K562 (cell line): ENCODE measurements around the gene ILF3. TPM values are rescaled to one million over a fixed set of nuclear protein-coding genes. Genes with fewer than 3 reads are reported as not detected.

Experiments
- BRD4 ChIP-seq: fragments of 200-600 bp; sonication (generic); IDR thresholded peaks from 2 replicates; pipeline ENCODE4 v1.6.1; 2017; ENCODE audit warnings: inconsistent platforms
- CBX5 ChIP-seq: IDR thresholded peaks from 2 replicates; pipeline ENCODE4 v1.6.1; 2014; ENCODE audit warnings: low read depth, borderline replicate concordance
- HDAC2 ChIP-seq: fragments of 450-650 bp; IDR thresholded peaks from 2 replicates; pipeline ENCODE4 v1.6.1; 2016; ENCODE audit warnings: mild to moderate bottlenecking
- KHSRP ChIP-seq: fragments of 450-650 bp; IDR thresholded peaks from 2 replicates; pipeline ENCODE4 v1.6.1; 2017
- MAFK ChIP-seq: IDR thresholded peaks from 2 replicates; pipeline ENCODE4 v1.6.1; 2011; ENCODE audit warnings: low read length, improper control_type of control experiment
- MBD2 ChIP-seq: sonication (generic); IDR thresholded peaks from 2 replicates; pipeline ENCODE4 v1.6.1; 2016; ENCODE audit warnings: low read depth, borderline replicate concordance
- NEUROD1 ChIP-seq: fragments of 150-350 bp; IDR thresholded peaks from 2 replicates; pipeline ENCODE4 v1.6.1; 2014; ENCODE audit warnings: borderline replicate concordance, low read length, low read depth; ENCODE audit not compliant: partially characterized antibody
- NFIC ChIP-seq: fragments of 450-650 bp; IDR thresholded peaks from 2 replicates; pipeline ENCODE4 v1.6.1; 2017; ENCODE audit warnings: mild to moderate bottlenecking, inconsistent platforms
- RBM15 ChIP-seq: fragments of 200-400 bp; formaldehyde crosslinking; IDR thresholded peaks from 2 replicates; pipeline ENCODE4 v1.6.1; 2018; ENCODE audit warnings: mild to moderate bottlenecking, low read length, moderate library complexity; ENCODE audit not compliant: insufficient read depth
- SMAD3 ChIP-seq: fragments of 450-650 bp; formaldehyde crosslinking; conservative IDR thresholded peaks from 2 replicates; pipeline ENCODE4 v1.4.0; 2020; ENCODE audit warnings: mild to moderate bottlenecking
- SOX6 ChIP-seq: fragments of 450-650 bp; IDR thresholded peaks from 2 replicates; pipeline ENCODE4 v1.6.1; 2014; ENCODE audit warnings: mild to moderate bottlenecking
- ZBTB1 ChIP-seq: sonication (generic); formaldehyde crosslinking; IDR thresholded peaks from 2 replicates; pipeline ENCODE4 v1.8.1; 2023; ENCODE audit warnings: missing genetic modification reagents, low read depth, mild to moderate bottlenecking, borderline replicate concordance
- ZEB2 ChIP-seq: fragments of 450-650 bp; IDR thresholded peaks from 2 replicates; pipeline ENCODE4 v1.6.1; 2016
- ZNF551 ChIP-seq: fragments of 250-450 bp; sonication (Bioruptor Pico); IDR thresholded peaks from 2 replicates; pipeline ENCODE4 v1.5.0; 2021; ENCODE audit warnings: mild to moderate bottlenecking, moderate library complexity
- polyA plus RNA-seq, 8 experiments: library from polyadenylated mRNA; depleted of rRNA in 4 of 8; stranded (reverse) in 5 of 8; unstranded in 3 of 8; fragments of >200 nt; fragmentation: Nextera tagmentation in 2 of 8; fragmentation: Illumina TruSeq in 1 of 8; extraction: Ambion mirVana in 2 of 8; extraction: Trizol in 1 of 8; gene quantifications; 2 replicates each; pipeline versions ENCODE4 v1.2.1 to v1.2.3, GENCODE V29; 2011 to 2014; ENCODE audit warnings: inconsistent platforms in 1 of 8, missing spikeins in 1 of 8
- total RNA-seq, 7 experiments: library from RNA; depleted of rRNA in 6 of 7; stranded (reverse); fragments of >200 nt in 6 of 7; fragmentation: Illumina TruSeq in 2 of 7; extraction: Trizol in 2 of 7; gene quantifications; 2 replicates each; pipeline versions ENCODE4 v1.2.1 to v1.2.3, GENCODE V29; 2011 to 2021; ENCODE audit warnings: low replicate concordance in 1 of 7
- TF ChIP-seq, protein P1 (sequence below): sonication (generic); formaldehyde crosslinking; IDR thresholded peaks from 2 replicates; pipeline ENCODE4 v1.5.0; 2020; ENCODE audit warnings: missing genetic modification reagents
- TF ChIP-seq, protein P2 (sequence below), 2 experiments: fragments of 450-650 bp; IDR thresholded peaks; 2 replicates each; pipeline ENCODE4 v1.6.1; 2016
- TF ChIP-seq, protein P3 (sequence below): fragments of 450-650 bp; IDR thresholded peaks from 2 replicates; pipeline ENCODE4 v1.7.0; 2016; ENCODE audit warnings: borderline replicate concordance
- TF ChIP-seq, protein P4 (sequence below): sonication (generic); formaldehyde crosslinking; IDR thresholded peaks from 2 replicates; pipeline ENCODE4 v1.8.0; 2022; ENCODE audit warnings: missing genetic modification reagents, mild to moderate bottlenecking, borderline replicate concordance
- TF ChIP-seq, protein P5 (sequence below): sonication (generic); IDR thresholded peaks from 2 replicates; pipeline ENCODE4 v1.6.1; 2016

Gene ILF3
- total and polyA plus RNA-seq, 9 of the 15 experiments (the other 6 are each of a cell fraction or from before 2014, with no cell fraction given): 26.0 to 453 (median 175) TPM

DNA sequence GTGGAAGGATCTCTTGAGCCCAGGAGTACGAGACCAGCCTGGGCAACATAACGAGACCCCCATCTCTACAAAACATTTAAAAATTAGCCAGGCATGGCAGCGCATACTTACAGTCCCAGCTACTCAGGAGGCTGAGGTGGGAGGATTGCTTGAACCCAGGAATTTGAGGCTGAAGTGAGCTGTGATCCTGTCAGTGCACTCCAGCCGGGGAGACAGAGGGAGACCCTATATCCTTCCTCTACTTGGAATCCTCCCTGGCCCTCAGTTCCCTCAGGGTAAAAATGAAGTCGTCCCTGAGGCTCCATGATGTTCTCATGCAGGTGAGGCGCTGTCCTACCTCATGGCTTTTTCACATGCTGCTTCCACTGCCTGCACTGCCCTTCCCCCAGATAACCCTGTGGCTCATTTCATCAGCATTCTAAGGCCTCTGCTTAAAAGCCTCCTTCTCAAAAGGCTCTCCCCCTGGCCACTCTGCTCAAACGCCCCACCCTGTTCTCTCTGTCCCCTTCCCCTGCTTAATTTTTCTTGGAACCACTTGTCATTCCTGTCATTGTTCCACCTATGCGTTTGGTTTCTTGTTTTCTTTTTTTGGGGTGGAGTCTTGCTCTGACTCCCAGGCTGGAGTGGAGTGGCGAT, 82.9 kb downstream of the ILF3 start (continued):
- TF ChIP-seq, protein P1, sequence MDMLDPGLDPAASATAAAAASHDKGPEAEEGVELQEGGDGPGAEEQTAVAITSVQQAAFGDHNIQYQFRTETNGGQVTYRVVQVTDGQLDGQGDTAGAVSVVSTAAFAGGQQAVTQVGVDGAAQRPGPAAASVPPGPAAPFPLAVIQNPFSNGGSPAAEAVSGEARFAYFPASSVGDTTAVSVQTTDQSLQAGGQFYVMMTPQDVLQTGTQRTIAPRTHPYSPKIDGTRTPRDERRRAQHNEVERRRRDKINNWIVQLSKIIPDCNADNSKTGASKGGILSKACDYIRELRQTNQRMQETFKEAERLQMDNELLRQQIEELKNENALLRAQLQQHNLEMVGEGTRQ: no peak
- no peak for TF ChIP-seq ZNF551 (CRISPR knock-in tag)
- TF ChIP-seq ZBTB1 (CRISPR knock-in tag): no peak
- no peak for TF ChIP-seq MAFK
- TF ChIP-seq NEUROD1: no peak
- peak; percentile 63; the same call in 1 of the 2 replicates for TF ChIP-seq HDAC2
- TF ChIP-seq SOX6: peak; percentile 80; the same call in 1 of the 2 replicates
- TF ChIP-seq, protein P2, sequence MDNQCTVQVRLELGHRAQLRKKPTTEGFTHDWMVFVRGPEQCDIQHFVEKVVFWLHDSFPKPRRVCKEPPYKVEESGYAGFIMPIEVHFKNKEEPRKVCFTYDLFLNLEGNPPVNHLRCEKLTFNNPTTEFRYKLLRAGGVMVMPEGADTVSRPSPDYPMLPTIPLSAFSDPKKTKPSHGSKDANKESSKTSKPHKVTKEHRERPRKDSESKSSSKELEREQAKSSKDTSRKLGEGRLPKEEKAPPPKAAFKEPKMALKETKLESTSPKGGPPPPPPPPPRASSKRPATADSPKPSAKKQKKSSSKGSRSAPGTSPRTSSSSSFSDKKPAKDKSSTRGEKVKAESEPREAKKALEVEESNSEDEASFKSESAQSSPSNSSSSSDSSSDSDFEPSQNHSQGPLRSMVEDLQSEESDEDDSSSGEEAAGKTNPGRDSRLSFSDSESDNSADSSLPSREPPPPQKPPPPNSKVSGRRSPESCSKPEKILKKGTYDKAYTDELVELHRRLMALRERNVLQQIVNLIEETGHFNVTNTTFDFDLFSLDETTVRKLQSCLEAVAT (IDR thresholded peaks at IDR 0.05): no peak; a peak in 2 of 4 replicates
- TF ChIP-seq, protein P3, sequence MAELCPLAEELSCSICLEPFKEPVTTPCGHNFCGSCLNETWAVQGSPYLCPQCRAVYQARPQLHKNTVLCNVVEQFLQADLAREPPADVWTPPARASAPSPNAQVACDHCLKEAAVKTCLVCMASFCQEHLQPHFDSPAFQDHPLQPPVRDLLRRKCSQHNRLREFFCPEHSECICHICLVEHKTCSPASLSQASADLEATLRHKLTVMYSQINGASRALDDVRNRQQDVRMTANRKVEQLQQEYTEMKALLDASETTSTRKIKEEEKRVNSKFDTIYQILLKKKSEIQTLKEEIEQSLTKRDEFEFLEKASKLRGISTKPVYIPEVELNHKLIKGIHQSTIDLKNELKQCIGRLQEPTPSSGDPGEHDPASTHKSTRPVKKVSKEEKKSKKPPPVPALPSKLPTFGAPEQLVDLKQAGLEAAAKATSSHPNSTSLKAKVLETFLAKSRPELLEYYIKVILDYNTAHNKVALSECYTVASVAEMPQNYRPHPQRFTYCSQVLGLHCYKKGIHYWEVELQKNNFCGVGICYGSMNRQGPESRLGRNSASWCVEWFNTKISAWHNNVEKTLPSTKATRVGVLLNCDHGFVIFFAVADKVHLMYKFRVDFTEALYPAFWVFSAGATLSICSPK: no peak
- TF ChIP-seq ZEB2: peak; percentile 88
- no peak for TF ChIP-seq BRD4
- TF ChIP-seq CBX5: no peak
- no peak for TF ChIP-seq RBM15
- no peak for TF ChIP-seq MBD2
- no peak for TF ChIP-seq KHSRP
- TF ChIP-seq NFIC: 0 out of 2 replicates have a peak, but pooled peaks have one; percentile 9
- TF ChIP-seq, protein P4, sequence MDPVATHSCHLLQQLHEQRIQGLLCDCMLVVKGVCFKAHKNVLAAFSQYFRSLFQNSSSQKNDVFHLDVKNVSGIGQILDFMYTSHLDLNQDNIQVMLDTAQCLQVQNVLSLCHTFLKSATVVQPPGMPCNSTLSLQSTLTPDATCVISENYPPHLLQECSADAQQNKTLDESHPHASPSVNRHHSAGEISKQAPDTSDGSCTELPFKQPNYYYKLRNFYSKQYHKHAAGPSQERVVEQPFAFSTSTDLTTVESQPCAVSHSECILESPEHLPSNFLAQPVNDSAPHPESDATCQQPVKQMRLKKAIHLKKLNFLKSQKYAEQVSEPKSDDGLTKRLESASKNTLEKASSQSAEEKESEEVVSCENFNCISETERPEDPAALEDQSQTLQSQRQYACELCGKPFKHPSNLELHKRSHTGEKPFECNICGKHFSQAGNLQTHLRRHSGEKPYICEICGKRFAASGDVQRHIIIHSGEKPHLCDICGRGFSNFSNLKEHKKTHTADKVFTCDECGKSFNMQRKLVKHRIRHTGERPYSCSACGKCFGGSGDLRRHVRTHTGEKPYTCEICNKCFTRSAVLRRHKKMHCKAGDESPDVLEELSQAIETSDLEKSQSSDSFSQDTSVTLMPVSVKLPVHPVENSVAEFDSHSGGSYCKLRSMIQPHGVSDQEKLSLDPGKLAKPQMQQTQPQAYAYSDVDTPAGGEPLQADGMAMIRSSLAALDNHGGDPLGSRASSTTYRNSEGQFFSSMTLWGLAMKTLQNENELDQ (CRISPR knock-in tag): no peak
- TF ChIP-seq, protein P5, sequence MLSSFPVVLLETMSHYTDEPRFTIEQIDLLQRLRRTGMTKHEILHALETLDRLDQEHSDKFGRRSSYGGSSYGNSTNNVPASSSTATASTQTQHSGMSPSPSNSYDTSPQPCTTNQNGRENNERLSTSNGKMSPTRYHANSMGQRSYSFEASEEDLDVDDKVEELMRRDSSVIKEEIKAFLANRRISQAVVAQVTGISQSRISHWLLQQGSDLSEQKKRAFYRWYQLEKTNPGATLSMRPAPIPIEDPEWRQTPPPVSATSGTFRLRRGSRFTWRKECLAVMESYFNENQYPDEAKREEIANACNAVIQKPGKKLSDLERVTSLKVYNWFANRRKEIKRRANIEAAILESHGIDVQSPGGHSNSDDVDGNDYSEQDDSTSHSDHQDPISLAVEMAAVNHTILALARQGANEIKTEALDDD: no peak
- no peak for TF ChIP-seq SMAD3 (CRISPR knock-in tag)
